ENCODE results near the gene MAST2.

- TF ChIP-seq CTCF (IDR thresholded peaks at IDR 0.05; ENCODE audit: low read length) (no peak), EZH2 (IDR thresholded peaks at IDR 0.05; ENCODE audit: borderline replicate concordance, low read length) (no peak)
Measured at GRCh38 chr1:45922813-45923212, 119.4 kb downstream of the MAST2 start.

Measured in OCI-LY1 (cell line).